Measurements from ENCODE around the gene FAM47E. TPM values are rescaled to one million over a fixed set of nuclear protein-coding genes. Genes with fewer than 3 reads are reported as not detected.

The FAM47E gene
- total RNA-seq, 1 donor from 2014 or later, result 3.9 TPM

Other genes starting within 250 kb of the FAM47E start
- gene CXCL9, start 244.2 kb upstream of the FAM47E start, total RNA-seq, result not detected
- 0.78 TPM for gene CXCL10, start 228.2 kb upstream of the FAM47E start, total RNA-seq
- gene CXCL11, start 215.7 kb upstream of the FAM47E start, total RNA-seq, result not detected
- 0.78 TPM for gene ART3, start 177.0 kb upstream of the FAM47E start, total RNA-seq
- gene NUP54, start 103.3 kb upstream of the FAM47E start, total RNA-seq, result 162 TPM
- gene SCARB2, start 37.9 kb upstream of the FAM47E start, total RNA-seq, result 223 TPM
- gene STBD1, start 55.0 kb downstream of the FAM47E start, total RNA-seq, result 0.47 TPM
- 4.2 TPM for gene CCDC158, start 169.4 kb downstream of the FAM47E start, total RNA-seq
- gene SHROOM3, start 183.5 kb downstream of the FAM47E start, total RNA-seq, result 17.8 TPM

Data from occipital lobe (tissue), 1 donor.